ENCODE measurements around the gene MAP2. TPM values are rescaled to one million over a fixed set of nuclear protein-coding genes. Genes with fewer than 3 reads are reported as not detected.

MAP2 gene
- polyA plus RNA-seq, 4 donors: 24.2 to 38.2 (median 30.6) TPM

- no peak for DNase-seq (ENCODE audit: low read depth in 4 of 4, low spot score in 2 of 4)
These were observed 263.6 kb downstream of the MAP2 start for GRCh38 chr2:209687323-209687969.

GRCh38 chr2:209688385-209688784 is 264.5 kb downstream of the MAP2 start:
- DNase-seq (ENCODE audit: low read depth in 4 of 4, low spot score in 2 of 4): no peak

GRCh38 chr2:209690029-209690754 is 266.3 kb downstream of the MAP2 start:
- DNase-seq (ENCODE audit: low read depth in 4 of 4, low spot score in 2 of 4): no peak

GRCh38 chr2:209694748-209695147 is 270.9 kb downstream of the MAP2 start:
- DNase-seq (ENCODE audit: low read depth in 4 of 4, low spot score in 2 of 4): no peak

- DNase-seq (ENCODE audit: low read depth in 4 of 4, low spot score in 2 of 4): no peak
These were observed 273.2 kb downstream of the MAP2 start for GRCh38 chr2:209696836-209697711.

GRCh38 chr2:209702775-209703174 is 278.9 kb downstream of the MAP2 start:
- no peak for DNase-seq (ENCODE audit: low read depth in 4 of 4, low spot score in 2 of 4)

- no peak for DNase-seq (ENCODE audit: low read depth in 4 of 4, low spot score in 2 of 4)
These were observed 289.4 kb downstream of the MAP2 start for GRCh38 chr2:209713219-209713618.

GRCh38 chr2:209719034-209719433 is 295.2 kb downstream of the MAP2 start:
- no peak for DNase-seq (ENCODE audit: low read depth in 4 of 4, low spot score in 2 of 4)

- DNase-seq (ENCODE audit: low read depth in 4 of 4, low spot score in 2 of 4): no peak
These were observed 297.6 kb downstream of the MAP2 start for GRCh38 chr2:209721497-209721896.

- DNase-seq (ENCODE audit: low read depth in 4 of 4, low spot score in 2 of 4): no peak
These were observed 302.5 kb downstream of the MAP2 start for GRCh38 chr2:209726311-209726710.

GRCh38 chr2:209727077-209727476 is 303.2 kb downstream of the MAP2 start:
- no peak for DNase-seq (ENCODE audit: low read depth in 4 of 4, low spot score in 2 of 4)

- DNase-seq (ENCODE audit: low read depth in 4 of 4, low spot score in 2 of 4): no peak
These were observed 311.0 kb downstream of the MAP2 start for GRCh38 chr2:209734805-209735204.

GRCh38 chr2:209741953-209742352 is 318.1 kb downstream of the MAP2 start:
- no peak for DNase-seq (ENCODE audit: low read depth in 4 of 4, low spot score in 2 of 4)

GRCh38 chr2:209753020-209753419 is 329.2 kb downstream of the MAP2 start:
- no peak for DNase-seq (ENCODE audit: low read depth in 4 of 4, low spot score in 2 of 4)

- DNase-seq (ENCODE audit: low read depth in 4 of 4, low spot score in 2 of 4): no peak
These were observed 333.3 kb downstream of the MAP2 start for GRCh38 chr2:209757163-209757562.

GRCh38 chr2:209761566-209761965 is 337.7 kb downstream of the MAP2 start:
- no peak for DNase-seq (ENCODE audit: low read depth in 4 of 4, low spot score in 2 of 4)

- no peak for DNase-seq (ENCODE audit: low read depth in 4 of 4, low spot score in 2 of 4)
These were observed 338.7 kb downstream of the MAP2 start for GRCh38 chr2:209762563-209762962.

- no peak for DNase-seq (ENCODE audit: low read depth in 4 of 4, low spot score in 2 of 4)
These were observed 339.3 kb downstream of the MAP2 start for GRCh38 chr2:209763106-209763505.

- DNase-seq (ENCODE audit: low read depth in 4 of 4, low spot score in 2 of 4): no peak
These were observed 342.8 kb downstream of the MAP2 start for GRCh38 chr2:209766613-209767012.

- no peak for DNase-seq (ENCODE audit: low read depth in 4 of 4, low spot score in 2 of 4)
These were observed 343.5 kb downstream of the MAP2 start for GRCh38 chr2:209767316-209767715.

GRCh38 chr2:209768557-209768956 is 344.7 kb downstream of the MAP2 start:
- DNase-seq (ENCODE audit: low read depth in 4 of 4, low spot score in 2 of 4): no peak

Measured in left renal cortex interstitium (tissue), 4 donors.